ENCODE measurements around the gene ZFX. TPM values are rescaled to one million over a fixed set of nuclear protein-coding genes. Genes with fewer than 3 reads are reported as not detected.

The ZFX gene
- total and polyA plus RNA-seq, 4 donors: 7.5 to 72.4 (median 32.5) TPM

DNA sequence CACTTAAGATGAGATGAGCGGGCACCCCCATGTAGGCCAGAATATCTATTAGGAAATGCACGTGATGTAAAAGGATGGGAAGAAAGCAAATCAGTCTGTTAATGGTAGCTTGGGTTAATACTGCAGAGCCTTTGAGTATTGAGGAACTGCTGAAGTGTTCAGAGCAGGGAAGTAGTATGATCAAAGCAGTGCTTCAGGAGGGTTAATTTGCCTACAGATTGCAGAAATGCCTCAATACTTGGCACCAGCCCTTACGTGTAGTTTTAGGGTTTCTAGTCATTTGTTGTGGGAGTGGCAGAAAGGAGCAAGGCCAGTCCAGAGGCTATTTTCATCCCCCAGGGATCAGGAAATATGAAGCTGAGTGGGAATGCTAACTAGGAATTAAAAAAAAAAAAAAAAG, 19.7 kb downstream of the ZFX start:
- 43 to 56% methylated on average over 3 of the region's 3 CpGs for WGBS, 2 donors
- H3K27ac ChIP-seq (ENCODE audit: low read depth in 1 of 2, low read length in 1 of 2): no peak overlapping the region
- H3K4me1 ChIP-seq (ENCODE audit: control insufficient read depth in 5 of 5, insufficient read depth in 5 of 5, low read length in 5 of 5): peaks cover 2 to 20% (median 5%) of the 10 kb centered on the region in 5 donors
- no peak overlapping the region for H3K4me3 ChIP-seq
- TF ChIP-seq, protein P1, sequence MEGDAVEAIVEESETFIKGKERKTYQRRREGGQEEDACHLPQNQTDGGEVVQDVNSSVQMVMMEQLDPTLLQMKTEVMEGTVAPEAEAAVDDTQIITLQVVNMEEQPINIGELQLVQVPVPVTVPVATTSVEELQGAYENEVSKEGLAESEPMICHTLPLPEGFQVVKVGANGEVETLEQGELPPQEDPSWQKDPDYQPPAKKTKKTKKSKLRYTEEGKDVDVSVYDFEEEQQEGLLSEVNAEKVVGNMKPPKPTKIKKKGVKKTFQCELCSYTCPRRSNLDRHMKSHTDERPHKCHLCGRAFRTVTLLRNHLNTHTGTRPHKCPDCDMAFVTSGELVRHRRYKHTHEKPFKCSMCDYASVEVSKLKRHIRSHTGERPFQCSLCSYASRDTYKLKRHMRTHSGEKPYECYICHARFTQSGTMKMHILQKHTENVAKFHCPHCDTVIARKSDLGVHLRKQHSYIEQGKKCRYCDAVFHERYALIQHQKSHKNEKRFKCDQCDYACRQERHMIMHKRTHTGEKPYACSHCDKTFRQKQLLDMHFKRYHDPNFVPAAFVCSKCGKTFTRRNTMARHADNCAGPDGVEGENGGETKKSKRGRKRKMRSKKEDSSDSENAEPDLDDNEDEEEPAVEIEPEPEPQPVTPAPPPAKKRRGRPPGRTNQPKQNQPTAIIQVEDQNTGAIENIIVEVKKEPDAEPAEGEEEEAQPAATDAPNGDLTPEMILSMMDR (IDR thresholded peaks at IDR 0.05; ENCODE audit: control extremely low read depth, extremely low read depth): no peak
- no peaks in the 10 kb centered on the region for H3K9me3 ChIP-seq (ENCODE audit: control insufficient read depth in 4 of 4, insufficient read depth in 3 of 4, low read length in 3 of 4)
- no peak for ATAC-seq (ENCODE audit: insufficient read depth, low FRiP score)
- H3K36me3 ChIP-seq (ENCODE audit: control insufficient read depth in 4 of 4, insufficient read depth in 4 of 4, low read length in 4 of 4): peaks cover 0 to 11% (median 2%) of the 10 kb centered on the region in 4 donors
- DNase-seq: no peak
- no peak overlapping the region for H3K9ac ChIP-seq (ENCODE audit: insufficient read depth in 1 of 2, low read length in 2 of 2)
- no peaks in the 10 kb centered on the region for H3K27me3 ChIP-seq (ENCODE audit: control insufficient read depth in 3 of 3, insufficient read depth in 3 of 3, low read length in 2 of 3)

DNA sequence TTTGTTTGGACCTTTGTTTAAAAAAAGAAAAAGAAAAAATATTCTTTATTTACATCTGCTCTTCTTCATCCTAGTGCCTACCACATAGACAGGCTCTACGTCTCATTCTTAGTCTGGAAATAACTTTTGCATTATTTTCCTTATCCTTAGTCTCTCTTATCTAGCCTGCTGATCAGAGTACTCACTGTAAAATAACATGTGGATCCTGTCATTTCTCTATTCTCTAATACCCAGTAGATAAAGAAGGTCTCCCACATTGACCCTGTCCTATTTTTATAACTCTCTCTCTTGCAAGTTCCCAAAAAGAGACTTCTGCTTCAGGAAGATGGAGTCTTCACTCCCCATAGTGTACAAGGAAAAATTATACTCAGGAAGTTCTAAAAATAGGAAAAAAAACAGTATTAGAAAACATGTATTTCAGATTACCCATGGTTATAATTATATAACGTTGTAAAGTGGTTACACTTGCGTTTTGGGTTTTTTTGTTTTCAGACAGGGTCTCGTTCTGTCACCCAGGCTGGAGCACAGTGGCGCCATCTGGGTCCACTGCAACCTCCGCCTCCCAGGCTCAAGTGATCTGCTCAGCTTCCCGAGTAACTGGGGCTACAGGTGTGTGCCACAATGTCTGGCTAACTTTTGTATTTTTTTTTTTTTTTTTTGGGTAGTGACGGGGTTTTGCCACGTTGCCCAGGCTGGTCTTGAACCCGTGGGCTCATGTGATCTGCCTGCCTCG, 23.8 kb downstream of the ZFX start:
- TF ChIP-seq, protein P1 (IDR thresholded peaks at IDR 0.05; ENCODE audit: control extremely low read depth, extremely low read depth): no peak
- Histone ChIP-seq H3K27ac (ENCODE audit: low read depth in 1 of 2, low read length in 1 of 2) (no peak overlapping the region), H3K36me3 (ENCODE audit: control insufficient read depth in 4 of 4, insufficient read depth in 4 of 4, low read length in 4 of 4) (peaks cover 0 to 31% (median 12%) of the 10 kb centered on the region in 4 donors), H3K9ac (ENCODE audit: insufficient read depth in 1 of 2, low read length in 2 of 2) (no peak overlapping the region), H3K27me3 (ENCODE audit: control insufficient read depth in 3 of 3, insufficient read depth in 3 of 3, low read length in 2 of 3) (no peaks in the 10 kb centered on the region), H3K9me3 (ENCODE audit: control insufficient read depth in 4 of 4, insufficient read depth in 3 of 4, low read length in 3 of 4) (no peaks in the 10 kb centered on the region), H3K4me1 (ENCODE audit: control insufficient read depth in 5 of 5, insufficient read depth in 5 of 5, low read length in 5 of 5) (peaks cover 1 to 20% (median 5%) of the 10 kb centered on the region in 5 donors), H3K4me3 (no peak overlapping the region)
- DNase-seq (peak in 1 of 3 donors; percentile 37), ATAC-seq (ENCODE audit: insufficient read depth, low FRiP score) (no peak)
- WGBS, 2 donors: 88 to 89% methylated on average over 11 of the region's 11 CpGs

DNA sequence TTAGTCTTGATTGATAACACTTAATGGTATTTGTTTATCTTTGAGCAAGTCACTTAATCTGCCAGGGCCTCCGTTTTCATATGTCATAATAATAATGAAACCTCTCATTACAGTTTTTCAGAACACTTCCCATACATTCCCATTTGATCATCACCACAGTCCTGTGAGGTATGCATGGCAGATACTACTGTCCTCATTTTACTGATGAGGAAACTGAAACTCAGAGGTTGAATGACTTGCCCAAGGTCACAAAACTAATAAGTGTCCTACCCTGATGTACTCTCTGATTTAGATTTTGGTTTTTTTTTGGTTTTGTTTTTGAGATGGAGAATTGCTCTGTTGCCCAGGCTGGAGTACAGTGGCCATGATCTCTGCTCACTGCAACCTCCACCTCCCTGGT, 25.7 kb downstream of the ZFX start:
- DNase-seq (no peak), ATAC-seq (ENCODE audit: insufficient read depth, low FRiP score) (no peak)
- no peak overlapping the region for H3K4me3 ChIP-seq
- peaks cover 0 to 13% (median 3%) of the 10 kb centered on the region in 5 donors for H3K4me1 ChIP-seq (ENCODE audit: control insufficient read depth in 5 of 5, insufficient read depth in 5 of 5, low read length in 5 of 5)
- no peak overlapping the region for H3K9ac ChIP-seq (ENCODE audit: insufficient read depth in 1 of 2, low read length in 2 of 2)
- TF ChIP-seq, protein P1 (IDR thresholded peaks at IDR 0.05; ENCODE audit: control extremely low read depth, extremely low read depth): no peak
- peaks cover 5 to 40% (median 19%) of the 10 kb centered on the region in 4 donors for H3K36me3 ChIP-seq (ENCODE audit: control insufficient read depth in 4 of 4, insufficient read depth in 4 of 4, low read length in 4 of 4)
- H3K27ac ChIP-seq (ENCODE audit: low read depth in 1 of 2, low read length in 1 of 2): no peak overlapping the region
- H3K27me3 ChIP-seq (ENCODE audit: control insufficient read depth in 3 of 3, insufficient read depth in 3 of 3, low read length in 2 of 3): no peaks in the 10 kb centered on the region
- 46 to 75% methylated on average over 1 of the region's 1 CpG for WGBS, 2 donors
- no peaks in the 10 kb centered on the region for H3K9me3 ChIP-seq (ENCODE audit: control insufficient read depth in 4 of 4, insufficient read depth in 3 of 4, low read length in 3 of 4)
